HUES6 (cell line): ENCODE data around the gene TMEFF1.

Experiments used
- H3K27ac ChIP-seq: 2 replicates; pipeline ENCODE4 v1.7.0; 2013; ENCODE audit warnings: low read depth, mild to moderate bottlenecking, low read length, inconsistent platforms
- H3K27me3 ChIP-seq: 2 replicates; pipeline ENCODE4 v1.6.1; 2013; ENCODE audit warnings: low read length; ENCODE audit not compliant: control insufficient read depth, insufficient read depth
- H3K36me3 ChIP-seq: 2 replicates; pipeline ENCODE4 v1.6.1; 2013; ENCODE audit warnings: low read length; ENCODE audit not compliant: control insufficient read depth, insufficient read depth
- H3K4me1 ChIP-seq: 2 replicates; pipeline ENCODE4 v1.6.1; 2013; ENCODE audit warnings: low read length; ENCODE audit not compliant: control insufficient read depth, insufficient read depth
- H3K4me3 ChIP-seq: 2 replicates; pipeline ENCODE4 v1.5.1; 2013; ENCODE audit warnings: low read depth, low read length
- H3K9ac ChIP-seq: one replicate; pipeline ENCODE4 v1.6.1; 2013; ENCODE audit warnings: mild to moderate bottlenecking, low read length
- H3K9me3 ChIP-seq: 2 replicates; pipeline ENCODE4 v1.6.1; 2013; ENCODE audit warnings: low read depth, low read length; ENCODE audit not compliant: control insufficient read depth, insufficient read depth

TMEFF1 gene

DNA sequence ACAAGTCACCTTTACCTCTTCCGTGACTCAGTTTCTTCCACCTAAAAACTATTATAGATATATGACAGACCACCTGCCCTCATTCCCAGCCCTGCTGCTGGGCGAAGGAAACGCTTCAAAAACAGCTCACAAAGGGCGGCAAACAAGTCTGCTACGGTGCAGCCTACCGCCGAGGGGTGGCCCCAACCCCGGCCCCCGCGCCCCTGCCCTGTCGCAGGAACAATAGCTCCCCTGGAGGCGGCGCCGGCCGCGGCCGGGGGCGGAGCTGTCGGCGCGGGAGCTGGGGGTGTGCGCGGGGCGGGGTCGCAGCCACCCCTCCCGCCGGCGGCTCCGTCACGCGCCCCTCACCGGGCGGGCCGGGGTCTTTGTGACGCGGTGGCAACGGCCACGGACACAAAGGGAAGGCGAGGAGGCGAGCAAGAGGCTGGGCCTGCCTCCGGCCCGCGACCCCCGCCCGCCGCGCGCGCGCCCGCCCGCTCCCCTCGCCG, at the start of gene TMEFF1:
TSS of gene TMEFF1 (plus strand) at position 362 of the 488 bp plus-strand sequence. CDS start 396 bp downstream, outside the sequence.
- no peaks in the 10 kb centered on the region for H3K9me3 ChIP-seq
- H3K36me3 ChIP-seq, result no peaks in the 10 kb centered on the region
- no peaks in the 10 kb centered on the region for H3K27me3 ChIP-seq
- peak within 1 kb of the TSS; percentile 59 for H3K27ac ChIP-seq
- H3K9ac ChIP-seq, result peak within 1 kb of the TSS; percentile 86
- H3K4me3 ChIP-seq, result peak within 1 kb of the TSS; percentile 95
- peaks cover 20% of the 10 kb centered on the region for H3K4me1 ChIP-seq

DNA sequence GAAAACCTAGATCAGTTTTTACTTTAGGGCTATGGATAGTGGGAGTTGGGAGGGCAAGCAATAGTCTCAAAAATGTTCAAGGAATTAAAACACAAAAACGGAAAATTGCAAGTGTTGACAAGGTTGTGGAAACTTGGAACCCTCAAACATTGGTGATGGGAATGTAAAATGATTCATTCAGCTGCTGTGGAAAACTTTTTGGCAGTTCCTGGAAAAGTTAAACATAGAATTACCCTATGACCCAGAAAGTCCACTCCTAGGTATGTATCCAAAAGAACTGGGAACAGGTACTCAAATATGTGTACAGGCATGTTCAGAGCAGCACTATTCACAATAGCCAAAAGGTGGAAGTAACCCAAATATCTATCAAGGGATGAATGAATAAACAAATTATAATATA, 47.2 kb upstream of the TMEFF1 start:
- Histone ChIP-seq H3K36me3 (no peaks in the 10 kb centered on the region), H3K9me3 (no peaks in the 10 kb centered on the region), H3K27me3 (no peaks in the 10 kb centered on the region), H3K27ac (no peak overlapping the region; the same call in 1 of the 2 replicates), H3K4me1 (peaks cover 20% of the 10 kb centered on the region), H3K9ac (no peak overlapping the region), H3K4me3 (peak overlapping the region; percentile 63; the same call in 1 of the 2 replicates)

DNA sequence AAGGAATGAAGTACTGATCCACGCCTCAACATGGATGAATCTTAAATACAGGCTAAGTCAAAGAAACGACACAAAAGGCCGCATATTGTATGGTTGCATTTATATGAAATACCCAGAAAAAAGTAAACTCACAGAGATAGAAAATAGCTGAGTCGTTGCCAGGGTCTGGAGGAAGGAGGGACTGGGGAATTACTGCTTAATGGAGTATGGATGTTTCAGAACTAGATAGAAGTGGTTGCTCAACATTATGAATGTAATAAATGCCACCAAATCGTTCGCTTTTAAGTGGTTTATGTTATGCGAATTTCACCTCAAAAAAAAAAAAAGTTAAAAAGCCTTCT, 46.8 kb upstream of the TMEFF1 start:
- Histone ChIP-seq H3K36me3 (no peaks in the 10 kb centered on the region), H3K9me3 (no peaks in the 10 kb centered on the region), H3K27me3 (no peaks in the 10 kb centered on the region), H3K27ac (peak overlapping the region; percentile 44; the same call in 1 of the 2 replicates), H3K4me3 (peak overlapping the region; percentile 63), H3K9ac (peak overlapping the region; percentile 57), H3K4me1 (peaks cover 20% of the 10 kb centered on the region)

GRCh38 chr9:100426530-100427365, 46.2 kb upstream of the TMEFF1 start, which contains the start of gene MSANTD3:
MSANTD3 (plus strand) TSS chr9:100427143; CDS start chr9:100441939, 14,796 bp downstream.
- H3K9me3 ChIP-seq, result no peaks in the 10 kb centered on the region
- peaks cover 20% of the 10 kb centered on the region for H3K4me1 ChIP-seq
- peak within 1 kb of the TSS; percentile 71 for H3K4me3 ChIP-seq
- no peaks in the 10 kb centered on the region for H3K27me3 ChIP-seq
- H3K36me3 ChIP-seq, result no peaks in the 10 kb centered on the region
- peak within 1 kb of the TSS; percentile 69; the same call in 1 of the 2 replicates for H3K27ac ChIP-seq
- peak within 1 kb of the TSS; percentile 81 for H3K9ac ChIP-seq

DNA sequence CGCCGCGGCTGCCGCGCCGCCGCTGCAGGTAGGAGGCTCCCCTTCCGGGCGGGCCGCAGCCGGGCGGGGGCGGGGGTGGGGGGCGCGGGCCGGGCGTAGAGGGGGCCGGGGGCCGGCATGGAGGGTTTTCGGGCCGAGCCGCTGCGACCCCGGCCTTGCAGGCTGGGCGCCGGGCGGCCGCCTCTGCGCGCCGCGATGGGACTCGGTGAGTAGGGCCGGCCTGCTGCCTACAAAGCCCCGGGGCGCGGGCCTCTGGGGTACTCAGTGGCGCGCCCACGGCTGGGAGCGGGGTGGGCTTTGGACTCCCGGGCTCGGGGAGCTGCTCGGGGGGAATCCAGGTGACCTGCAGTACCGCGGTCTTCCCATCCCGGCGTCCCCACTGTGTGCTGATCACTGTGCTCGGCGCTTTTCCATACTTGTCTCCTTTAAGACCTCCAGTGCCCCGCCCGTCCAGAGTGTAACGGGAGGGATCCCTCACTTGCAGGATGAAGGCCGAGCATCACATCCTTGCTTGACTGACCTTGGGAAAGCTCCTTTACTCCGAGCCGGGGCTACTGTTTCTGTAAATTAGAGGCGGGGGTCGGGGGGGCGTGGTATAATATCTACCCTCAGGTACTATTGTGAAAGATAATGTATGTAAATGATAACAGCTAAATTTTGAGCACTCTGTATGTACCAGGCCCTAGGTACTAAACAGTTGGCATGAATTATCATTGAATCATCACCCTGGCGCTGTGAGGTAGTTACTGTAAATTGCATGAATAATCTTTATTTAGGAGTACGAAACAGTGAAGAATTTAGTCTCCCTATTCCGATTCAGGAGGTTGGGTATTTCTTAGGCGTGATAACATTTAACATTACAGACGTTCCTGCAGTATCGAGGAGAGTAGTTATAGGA, 45.3 kb upstream of the TMEFF1 start:
- H3K9me3 ChIP-seq, result no peaks in the 10 kb centered on the region
- peaks cover 20% of the 10 kb centered on the region for H3K4me1 ChIP-seq
- H3K36me3 ChIP-seq, result no peaks in the 10 kb centered on the region
- peak overlapping the region; percentile 81 for H3K9ac ChIP-seq
- peak overlapping the region; percentile 69; the same call in 1 of the 2 replicates for H3K27ac ChIP-seq
- peak overlapping the region; percentile 71 for H3K4me3 ChIP-seq
- H3K27me3 ChIP-seq, result no peaks in the 10 kb centered on the region

GRCh38 chr9:100428871-100429654, 43.9 kb upstream of the TMEFF1 start:
- H3K9me3 ChIP-seq, result no peaks in the 10 kb centered on the region
- no peak overlapping the region for H3K27ac ChIP-seq
- peaks cover 20% of the 10 kb centered on the region for H3K4me1 ChIP-seq
- H3K27me3 ChIP-seq, result no peaks in the 10 kb centered on the region
- H3K4me3 ChIP-seq, result no peak overlapping the region
- no peak overlapping the region for H3K9ac ChIP-seq
- H3K36me3 ChIP-seq, result no peaks in the 10 kb centered on the region

DNA sequence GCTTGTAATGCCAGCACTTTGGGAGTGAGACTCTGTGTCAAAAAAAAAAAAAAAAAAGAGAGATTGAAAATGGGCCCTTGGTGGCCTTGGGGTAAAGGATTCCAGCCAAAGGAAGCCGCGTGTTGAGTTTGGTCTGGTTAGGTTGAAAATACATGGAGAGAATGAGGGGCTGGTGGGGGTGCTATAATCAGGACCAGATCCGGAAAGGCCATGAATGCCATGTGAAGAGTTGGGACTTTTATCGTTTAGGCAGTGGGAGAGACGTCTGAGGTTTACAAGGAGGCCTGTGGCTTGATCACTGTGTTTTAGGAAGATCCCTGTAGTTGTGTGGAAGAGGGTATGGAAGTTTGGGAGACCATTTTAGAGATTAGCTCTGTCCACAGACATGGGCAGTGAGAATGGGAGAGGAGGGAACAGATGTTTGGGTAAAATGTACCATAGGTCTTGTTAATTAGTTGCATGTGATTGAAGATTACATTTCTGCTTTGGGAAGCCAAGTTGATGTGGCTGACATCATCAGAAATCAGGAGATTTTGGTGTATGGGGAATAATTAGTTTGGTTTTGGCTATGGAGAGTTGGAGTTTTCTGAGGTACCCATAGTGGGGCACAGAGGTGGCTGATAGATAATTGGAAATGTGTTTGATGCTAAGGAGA, 42.5 kb upstream of the TMEFF1 start:
- H3K4me3 ChIP-seq, result no peak overlapping the region
- H3K9ac ChIP-seq, result no peak overlapping the region
- H3K27ac ChIP-seq, result no peak overlapping the region
- H3K27me3 ChIP-seq, result no peaks in the 10 kb centered on the region
- H3K9me3 ChIP-seq, result no peaks in the 10 kb centered on the region
- no peaks in the 10 kb centered on the region for H3K36me3 ChIP-seq
- peaks cover 20% of the 10 kb centered on the region for H3K4me1 ChIP-seq

DNA sequence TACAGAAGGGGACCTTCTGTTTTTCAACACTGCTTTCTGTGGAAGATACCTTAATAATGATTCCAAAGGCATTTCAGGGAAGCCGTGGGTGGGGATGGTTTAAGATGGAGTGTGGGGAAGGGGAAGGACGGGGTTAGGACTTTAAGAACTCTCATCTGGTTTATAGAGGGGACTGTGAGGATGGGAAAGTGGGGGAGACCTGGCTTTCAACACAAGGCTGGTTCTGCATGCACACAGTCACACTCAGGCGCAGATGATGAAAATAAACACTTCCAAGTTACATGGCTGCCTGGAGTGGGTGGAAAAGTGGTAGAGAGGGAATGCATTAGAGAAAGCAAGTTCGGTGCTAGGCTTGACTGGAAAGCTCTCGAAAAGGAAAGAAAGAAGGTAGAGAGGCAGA, 41.1 kb upstream of the TMEFF1 start:
- no peaks in the 10 kb centered on the region for H3K9me3 ChIP-seq
- H3K4me3 ChIP-seq, result no peak overlapping the region
- no peaks in the 10 kb centered on the region for H3K27me3 ChIP-seq
- no peak overlapping the region for H3K27ac ChIP-seq
- H3K4me1 ChIP-seq, result peaks cover 13% of the 10 kb centered on the region
- no peaks in the 10 kb centered on the region for H3K36me3 ChIP-seq
- H3K9ac ChIP-seq, result no peak overlapping the region

GRCh38 chr9:100432736-100433135, 40.2 kb upstream of the TMEFF1 start:
- Histone ChIP-seq H3K4me1 (peaks cover 13% of the 10 kb centered on the region), H3K36me3 (no peaks in the 10 kb centered on the region), H3K27ac (no peak overlapping the region), H3K9me3 (no peaks in the 10 kb centered on the region), H3K9ac (no peak overlapping the region), H3K27me3 (no peaks in the 10 kb centered on the region), H3K4me3 (no peak overlapping the region)

- H3K36me3 ChIP-seq, result no peaks in the 10 kb centered on the region
These were observed 36.4 kb upstream of the TMEFF1 start for GRCh38 chr9:100436571-100436970.

More at GRCh38 chr9:100436571-100436970, 36.4 kb upstream of the TMEFF1 start:
- no peaks in the 10 kb centered on the region for H3K27me3 ChIP-seq
- H3K4me3 ChIP-seq, result no peak overlapping the region
- H3K9ac ChIP-seq, result no peak overlapping the region
- no peaks in the 10 kb centered on the region for H3K4me1 ChIP-seq
- no peaks in the 10 kb centered on the region for H3K9me3 ChIP-seq
- H3K27ac ChIP-seq, result no peak overlapping the region
